EL (cell line): ENCODE measurements around the gene ZBTB16.

ENCODE experiments used
- DNase-seq: peaks from one replicate; pipeline ENCODE4 v3.0.0-alpha.2; 2016

The ZBTB16 gene

DNA sequence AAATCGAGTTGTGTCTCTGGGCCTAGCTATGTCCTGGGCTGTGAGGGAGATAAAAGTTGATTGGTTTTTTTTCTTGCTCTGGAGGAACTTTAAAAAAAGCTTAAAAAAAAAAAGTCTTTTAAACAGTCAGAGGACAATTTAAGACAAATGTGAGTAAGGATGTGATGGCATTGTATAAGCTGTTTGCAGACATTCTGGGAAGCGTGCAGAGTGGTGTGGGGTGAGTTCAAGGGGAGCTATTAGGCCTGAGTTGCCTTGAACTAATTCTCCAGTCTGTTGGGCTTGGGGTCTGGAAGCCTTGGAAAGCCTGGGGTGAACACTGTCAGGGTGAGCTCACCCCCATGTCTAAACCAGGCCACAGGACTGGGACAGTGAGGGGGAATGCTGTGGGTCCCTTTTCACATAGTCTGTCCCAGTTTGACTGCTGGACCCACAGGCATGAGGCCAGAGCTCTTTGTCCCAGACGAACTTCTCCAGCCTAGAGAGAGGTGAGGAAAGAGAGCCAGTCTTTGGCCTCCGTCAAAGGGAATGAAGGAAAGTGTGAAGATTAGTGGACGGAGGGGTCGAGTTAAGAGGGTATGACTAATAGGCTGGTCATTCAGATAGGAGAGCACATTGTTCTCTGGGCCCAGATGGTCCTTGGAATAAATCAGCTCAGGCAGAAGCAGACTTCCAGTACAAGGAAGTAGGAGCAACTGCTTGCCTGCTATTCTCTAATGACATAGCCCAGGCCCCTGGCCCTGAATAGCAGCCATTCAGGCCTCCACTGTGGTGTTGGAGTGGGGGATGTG lies 160.2 kb downstream of the ZBTB16 start:
- DNase-seq, result no peak

GRCh38 chr11:114221037-114221436 lies 161.5 kb downstream of the ZBTB16 start:
- DNase-seq, result no peak

- DNase-seq, result no peak
These were observed 166.2 kb downstream of the ZBTB16 start for GRCh38 chr11:114225661-114226060.

DNA sequence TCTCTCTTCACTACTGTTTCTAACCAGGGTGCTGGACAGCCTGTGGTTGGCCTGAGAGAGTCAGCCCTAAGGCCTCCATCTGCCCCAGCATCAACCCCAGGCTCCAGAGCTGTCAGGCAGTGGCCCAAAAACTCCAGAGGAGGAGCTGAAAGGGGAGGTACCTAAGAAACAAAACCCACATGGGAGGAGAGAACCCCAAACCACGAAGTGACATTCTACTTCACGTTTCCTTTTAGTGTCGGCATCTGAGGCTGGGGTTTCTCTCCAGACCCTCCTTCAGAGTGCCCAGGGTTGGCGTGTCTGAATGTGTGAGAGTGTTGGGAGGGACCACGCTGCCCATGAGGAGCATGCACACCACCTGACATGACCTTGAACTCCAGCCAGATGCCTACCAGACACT lies 166.8 kb downstream of the ZBTB16 start:
- DNase-seq, result no peak

DNA sequence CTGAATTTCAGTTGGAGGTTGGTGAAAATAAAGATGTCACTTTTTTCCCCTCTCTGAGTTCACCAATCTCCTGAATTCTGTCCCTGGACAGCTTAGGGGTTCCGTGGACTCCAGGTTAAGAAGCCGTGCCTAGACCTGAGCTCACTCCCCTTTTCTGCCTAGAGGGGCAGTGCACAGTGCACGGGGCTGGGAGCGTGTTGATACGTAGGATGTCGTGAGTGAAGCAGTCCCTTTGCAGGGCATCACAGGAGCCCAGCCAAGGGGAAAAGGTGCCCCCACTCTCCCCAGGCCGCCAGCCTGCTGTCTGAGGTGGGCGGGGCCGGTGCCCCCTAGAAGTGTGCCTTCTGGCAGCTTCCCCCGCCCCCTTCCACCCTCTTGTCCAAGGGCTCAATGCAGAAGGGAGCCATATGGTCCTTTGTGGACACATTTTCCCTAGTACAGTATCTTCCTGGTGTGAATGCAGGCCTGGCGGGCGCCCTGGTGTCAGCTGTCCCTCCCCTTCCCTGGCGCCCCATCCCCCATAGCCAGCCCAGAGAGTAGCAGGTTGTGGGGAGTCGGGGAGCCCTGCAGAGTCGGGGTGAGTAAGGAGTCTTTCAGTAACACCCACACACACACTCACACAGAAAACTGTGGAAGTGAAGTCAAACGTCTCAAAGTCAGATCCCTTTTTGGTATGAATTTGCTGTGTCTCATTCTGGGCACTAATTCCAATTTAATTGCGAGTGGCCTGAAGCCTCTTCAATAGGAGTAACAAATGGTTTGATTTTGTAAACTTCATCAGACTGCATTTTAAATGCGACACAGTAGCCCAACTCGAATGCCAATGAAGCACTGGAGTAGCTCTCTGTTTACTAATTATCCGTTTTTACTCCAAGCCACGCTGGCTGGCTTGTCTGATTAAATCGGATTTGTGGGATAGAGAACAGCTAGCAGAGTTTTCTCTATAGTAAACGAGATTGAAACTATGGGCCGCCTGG lies 169.2 kb downstream of the ZBTB16 start:
- no peak for DNase-seq

- no peak for DNase-seq
These were observed 170.7 kb downstream of the ZBTB16 start for GRCh38 chr11:114230031-114230704.

- DNase-seq, result no peak
These were observed 173.0 kb downstream of the ZBTB16 start for GRCh38 chr11:114232400-114233059.

DNA sequence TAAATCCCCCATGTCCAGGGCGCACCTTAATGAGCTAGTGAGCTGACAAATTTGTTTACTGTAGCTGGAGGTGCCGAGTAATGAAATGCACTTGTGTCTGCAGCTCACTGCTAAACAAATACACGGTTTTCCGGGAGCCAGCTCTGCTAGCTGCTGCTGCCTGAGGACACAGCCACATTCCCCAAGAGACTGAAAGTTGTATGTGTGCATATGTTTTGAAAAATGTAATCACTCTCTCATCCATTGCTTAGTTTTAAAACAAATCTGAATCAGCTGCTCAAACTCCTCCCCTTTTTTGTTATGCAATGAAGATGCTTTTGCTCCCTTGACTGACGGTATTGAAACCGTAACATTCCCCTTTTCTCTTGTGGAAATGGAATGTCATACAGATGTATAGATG lies 174.2 kb downstream of the ZBTB16 start:
- DNase-seq, result no peak

GRCh38 chr11:114236829-114237228 lies 177.3 kb downstream of the ZBTB16 start:
- no peak for DNase-seq

DNA sequence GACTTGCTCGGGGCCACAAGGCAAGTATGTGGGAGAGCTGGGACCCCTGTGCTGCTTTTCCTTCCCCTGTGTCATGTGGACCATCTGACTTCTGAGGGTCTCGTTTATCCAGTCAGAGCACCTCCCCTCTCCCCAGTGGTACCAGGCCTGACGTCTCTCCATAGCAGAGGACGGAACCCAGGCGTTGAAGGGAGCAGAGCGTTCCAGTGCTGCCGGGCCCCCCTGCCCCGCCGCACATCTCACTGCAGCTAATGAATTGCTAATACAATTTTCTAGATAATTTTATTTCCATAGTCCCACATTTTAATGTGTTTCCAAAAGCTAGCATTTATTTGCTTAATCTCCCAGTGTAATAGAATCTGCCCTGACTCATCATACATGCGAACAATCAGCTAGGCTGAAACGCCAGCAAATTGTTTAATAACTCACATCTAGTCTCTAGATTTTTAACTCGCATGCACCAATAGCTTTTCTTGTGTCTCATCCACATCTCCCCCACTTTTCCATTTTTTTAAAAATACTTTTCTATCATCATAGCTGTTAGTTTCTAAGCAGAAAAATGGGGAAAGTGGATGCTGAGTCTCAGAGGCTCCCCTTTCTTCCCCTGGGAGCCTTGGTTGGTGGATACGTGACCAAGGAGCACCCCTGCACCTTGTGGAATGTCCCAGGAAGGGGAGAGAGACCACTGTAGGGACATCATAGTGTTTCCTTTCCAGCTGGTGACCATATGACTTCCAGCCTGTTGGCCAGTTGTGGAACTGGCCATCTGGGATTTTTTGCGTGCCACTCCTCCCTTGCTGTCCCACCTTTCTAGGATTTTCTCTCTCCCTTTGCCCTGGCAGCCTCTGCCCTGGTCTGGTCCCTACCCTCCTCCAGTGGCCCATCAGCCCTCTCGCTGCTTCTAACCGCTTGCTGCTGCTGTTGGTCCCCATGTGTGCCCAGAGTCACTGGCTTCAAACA lies 178.1 kb downstream of the ZBTB16 start:
- no peak for DNase-seq

DNA sequence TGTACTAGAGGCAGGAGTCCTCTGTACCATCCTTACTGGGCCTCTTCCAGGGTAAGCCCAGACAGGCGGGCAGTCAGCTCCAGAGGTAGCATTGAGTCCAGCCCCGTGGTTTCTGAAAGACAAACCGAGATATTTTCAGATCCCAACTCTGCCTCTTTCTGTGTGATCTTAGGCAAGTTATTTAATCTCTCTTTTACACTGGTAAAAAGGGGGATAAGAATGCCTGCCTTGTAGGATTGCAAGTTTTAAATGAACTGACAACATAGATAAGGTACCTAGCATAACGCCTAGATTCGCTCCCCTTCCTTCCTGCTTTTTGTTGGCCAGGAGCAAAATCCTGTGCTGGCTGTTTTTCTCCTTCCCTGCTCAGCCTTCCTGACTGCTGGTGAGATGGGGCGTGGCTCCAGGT lies 180.2 kb downstream of the ZBTB16 start:
- no peak for DNase-seq

DNA sequence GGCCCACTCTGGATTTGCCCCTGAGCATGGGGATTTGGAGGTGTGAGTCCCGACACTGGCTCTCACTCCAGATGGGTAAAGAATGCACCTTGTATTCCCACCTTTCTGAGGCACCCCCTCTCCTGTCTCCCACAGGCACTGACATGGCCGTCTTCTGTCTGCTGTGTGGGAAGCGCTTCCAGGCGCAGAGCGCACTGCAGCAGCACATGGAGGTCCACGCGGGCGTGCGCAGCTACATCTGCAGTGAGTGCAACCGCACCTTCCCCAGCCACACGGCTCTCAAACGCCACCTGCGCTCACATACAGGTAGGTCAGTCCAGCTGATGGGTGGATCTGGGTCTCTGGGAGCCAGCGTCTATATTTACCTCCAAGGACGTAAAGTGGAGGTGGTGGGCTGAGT lies 182.5 kb downstream of the ZBTB16 start:
- DNase-seq, result no peak

DNA sequence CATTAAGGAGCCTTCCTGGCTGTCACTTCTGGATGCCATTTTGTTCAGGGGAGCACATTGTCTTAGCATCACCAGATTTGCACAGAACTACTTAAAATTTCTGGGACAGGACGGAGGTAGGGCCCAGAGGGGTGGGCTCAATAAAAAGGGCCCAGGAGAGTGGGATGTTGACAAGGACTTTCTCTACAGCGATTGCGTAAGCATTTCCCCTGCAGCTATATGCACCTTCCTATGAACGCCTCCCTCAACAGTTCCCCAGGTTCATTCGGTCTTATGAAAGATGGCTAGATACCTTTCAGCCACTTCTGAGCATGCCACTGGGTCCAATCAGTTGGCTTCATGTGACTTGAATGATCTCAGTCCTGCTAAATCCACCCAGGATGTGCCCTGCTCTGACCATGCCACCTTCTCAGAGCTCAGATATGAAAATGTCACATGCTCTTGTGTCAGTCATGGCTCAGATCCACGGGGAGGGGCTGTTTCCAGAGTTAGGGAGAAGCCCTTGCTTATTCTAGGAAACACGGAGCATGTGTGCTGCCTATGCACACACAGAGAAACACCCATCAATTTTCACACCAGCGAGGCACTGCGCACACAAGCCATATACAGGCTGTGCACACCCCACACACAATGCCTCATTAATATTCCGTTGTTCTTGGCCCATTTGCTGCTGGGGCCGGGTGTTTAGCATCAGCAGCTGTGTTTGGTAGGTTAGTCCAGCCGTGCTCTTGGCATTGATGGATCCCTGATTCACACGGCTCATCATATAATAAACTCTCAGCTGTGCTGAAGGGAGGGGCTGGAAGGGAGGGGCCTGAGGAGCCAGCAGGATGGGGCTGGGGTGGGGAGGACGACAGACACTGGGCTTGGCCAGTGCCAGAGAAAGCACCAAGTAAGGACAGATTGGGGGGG lies 184.2 kb downstream of the ZBTB16 start:
- DNase-seq, result no peak

DNA sequence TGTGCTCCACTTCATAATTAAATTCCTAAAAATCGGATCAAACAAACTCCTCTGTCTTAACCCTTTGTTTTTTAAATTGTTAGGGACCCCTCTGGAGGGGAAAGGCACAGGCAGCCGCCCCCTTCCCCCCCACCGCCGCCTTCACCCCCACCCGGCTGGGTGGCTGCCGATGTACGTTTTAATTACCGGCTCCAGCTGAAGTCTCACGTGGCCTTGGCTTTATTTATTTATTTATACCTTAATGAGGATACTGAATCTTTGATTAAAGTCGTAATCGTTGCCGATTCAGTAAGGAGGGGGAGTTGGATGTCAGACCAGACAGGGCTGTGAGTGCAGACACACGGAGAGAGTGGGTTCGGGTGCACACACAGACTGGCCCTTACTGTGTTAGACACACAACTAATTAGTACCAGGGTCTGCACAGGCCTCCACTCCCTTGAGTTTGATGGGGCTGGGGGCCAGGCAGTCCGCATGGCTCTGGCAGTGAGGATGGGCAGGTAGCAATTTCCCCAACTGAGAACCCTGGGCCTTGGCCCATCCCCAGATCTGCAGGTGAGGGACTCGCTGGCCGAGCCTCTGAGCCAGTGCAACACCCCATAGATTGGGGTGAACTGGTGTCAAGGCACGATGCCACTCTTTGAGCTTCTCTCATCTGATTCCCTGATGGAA lies 185.3 kb downstream of the ZBTB16 start:
- no peak for DNase-seq

GRCh38 chr11:114246321-114247069 lies 187.0 kb downstream of the ZBTB16 start:
- DNase-seq, result no peak

GRCh38 chr11:114247070-114247789 lies 187.7 kb downstream of the ZBTB16 start:
- DNase-seq, result no peak

DNA sequence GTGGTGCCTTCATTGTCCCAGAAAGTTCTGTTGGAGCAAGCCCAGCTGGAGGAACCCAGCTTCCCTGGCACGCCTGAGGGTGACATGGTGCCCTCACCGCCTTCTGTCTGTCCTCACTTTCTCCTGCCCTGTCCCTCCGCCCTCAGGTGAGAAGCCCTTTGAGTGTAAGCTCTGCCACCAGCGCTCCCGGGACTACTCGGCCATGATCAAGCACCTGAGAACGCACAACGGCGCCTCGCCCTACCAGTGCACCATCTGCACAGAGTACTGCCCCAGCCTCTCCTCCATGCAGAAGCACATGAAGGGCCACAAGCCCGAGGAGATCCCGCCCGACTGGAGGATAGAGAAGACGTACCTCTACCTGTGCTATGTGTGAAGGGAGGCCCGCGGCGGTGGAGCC lies 190.7 kb downstream of the ZBTB16 start:
- no peak for DNase-seq
